Ectodermal cell (in vitro differentiated cells): ENCODE data around the gene SLC22A13.
"Not testable (repeated sequence)": the region's sequence is repeated elsewhere in the genome, so short reads cannot be mapped to it uniquely, and the experiment has no call there.

Experiments
- H3K27ac ChIP-seq: 2 replicates; pipeline ENCODE4 v1.7.0; 2013; ENCODE audit warnings: mild to moderate bottlenecking, low read depth, low read length; ENCODE audit not compliant: insufficient read depth, poor library complexity, severe bottlenecking
- H3K27me3 ChIP-seq: 2 replicates; pipeline ENCODE4 v1.7.0; 2013; ENCODE audit warnings: mild to moderate bottlenecking, low read length; ENCODE audit not compliant: insufficient read depth, control insufficient read depth, poor library complexity, severe bottlenecking
- H3K36me3 ChIP-seq: one replicate; pipeline ENCODE4 v1.7.0; 2013; ENCODE audit warnings: low read length; ENCODE audit not compliant: control insufficient read depth, insufficient read depth
- H3K4me1 ChIP-seq: one replicate; pipeline ENCODE4 v1.7.0; 2013; ENCODE audit warnings: low read length; ENCODE audit not compliant: control insufficient read depth, insufficient read depth
- H3K4me3 ChIP-seq: 2 replicates; pipeline ENCODE4 v1.7.0; 2013; ENCODE audit warnings: low read depth, low read length, control low read depth; ENCODE audit not compliant: insufficient read depth
- H3K9me3 ChIP-seq: 2 replicates; pipeline ENCODE4 v1.7.0; 2013; ENCODE audit warnings: mild to moderate bottlenecking, low read length, moderate library complexity; ENCODE audit not compliant: control insufficient read depth
- WGBS, 2 experiments: methylation state at CpG; one replicate each; pipeline ENCODE4 v1.1.7; 2013; ENCODE audit warnings: missing lambda C conversion rate in 2 of 2; 5-methylcytosine and 5-hydroxymethylcytosine counted together

SLC22A13 gene

DNA sequence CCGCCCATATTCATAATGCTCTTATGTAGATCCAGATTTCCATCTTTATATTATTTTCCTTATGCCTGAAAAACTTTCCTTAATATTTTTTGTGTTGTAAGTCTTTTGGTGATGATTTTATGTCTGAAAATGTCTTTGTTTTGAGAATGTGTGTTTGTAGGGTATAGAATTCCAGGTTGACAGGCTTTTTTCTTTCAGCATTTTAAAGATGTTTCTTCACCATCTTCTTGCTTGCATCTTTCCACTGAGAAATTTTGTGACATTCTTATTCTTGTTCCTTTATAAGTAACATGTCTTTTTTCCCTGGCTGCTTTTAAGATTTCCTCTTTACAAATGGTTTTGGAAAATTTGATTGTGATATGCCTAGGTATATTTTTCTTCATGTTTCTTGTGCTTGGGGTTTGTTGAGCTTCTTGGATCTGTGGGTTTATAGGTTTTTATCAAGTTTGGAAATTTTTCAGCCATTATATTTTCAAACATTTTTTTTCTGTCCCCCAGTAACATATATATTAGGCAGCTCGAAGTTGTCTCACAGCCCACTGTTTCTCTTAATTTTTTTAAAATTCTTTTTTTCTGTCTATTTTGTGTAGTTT, 27.1 kb upstream of the SLC22A13 start:
- H3K27ac ChIP-seq: no peak overlapping the region
- 100% methylated on average over 1 of the region's 2 CpGs for WGBS, 2 experiments
- no peaks in the 10 kb centered on the region for H3K9me3 ChIP-seq
- H3K27me3 ChIP-seq: no peaks in the 10 kb centered on the region
- no peak overlapping the region for H3K4me3 ChIP-seq
- no peaks in the 10 kb centered on the region for H3K4me1 ChIP-seq
- peaks cover 15% of the 10 kb centered on the region for H3K36me3 ChIP-seq

DNA sequence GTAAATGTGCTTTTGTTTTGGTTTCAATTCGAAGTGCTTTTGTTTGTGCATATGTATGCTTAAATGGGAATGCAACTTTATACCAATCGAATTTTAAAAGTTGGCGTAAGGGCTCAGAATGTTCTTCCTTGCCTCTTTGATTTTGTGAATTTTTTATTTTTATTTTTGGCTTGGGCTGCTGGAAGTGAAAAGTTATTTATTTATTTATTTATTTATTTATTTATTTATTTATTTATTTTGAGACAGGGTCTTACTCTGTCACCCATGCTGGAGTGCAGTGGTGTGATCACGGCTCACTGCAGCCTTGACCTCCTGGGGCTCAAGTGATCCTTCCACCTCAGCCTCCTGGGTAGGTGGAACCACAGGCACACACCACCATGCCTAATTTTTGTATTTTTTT, 22.8 kb upstream of the SLC22A13 start:
- 93 to 96% methylated on average over 4 of the region's 4 CpGs for WGBS, 2 experiments
- H3K36me3 ChIP-seq: peaks cover 11% of the 10 kb centered on the region
- H3K9me3 ChIP-seq, H3K4me3 ChIP-seq, H3K27ac ChIP-seq, H3K27me3 ChIP-seq, H3K4me1 ChIP-seq: not testable (repeated sequence)

GRCh38 chr3:38245930-38246329, 19.7 kb upstream of the SLC22A13 start:
- no peak overlapping the region for H3K27ac ChIP-seq
- no peaks in the 10 kb centered on the region for H3K4me1 ChIP-seq
- no peaks in the 10 kb centered on the region for H3K9me3 ChIP-seq
- H3K27me3 ChIP-seq: no peaks in the 10 kb centered on the region
- H3K4me3 ChIP-seq: no peak overlapping the region
- 95 to 99% methylated on average over 4 of the region's 4 CpGs for WGBS, 2 experiments
- H3K36me3 ChIP-seq: peaks cover 5% of the 10 kb centered on the region

DNA sequence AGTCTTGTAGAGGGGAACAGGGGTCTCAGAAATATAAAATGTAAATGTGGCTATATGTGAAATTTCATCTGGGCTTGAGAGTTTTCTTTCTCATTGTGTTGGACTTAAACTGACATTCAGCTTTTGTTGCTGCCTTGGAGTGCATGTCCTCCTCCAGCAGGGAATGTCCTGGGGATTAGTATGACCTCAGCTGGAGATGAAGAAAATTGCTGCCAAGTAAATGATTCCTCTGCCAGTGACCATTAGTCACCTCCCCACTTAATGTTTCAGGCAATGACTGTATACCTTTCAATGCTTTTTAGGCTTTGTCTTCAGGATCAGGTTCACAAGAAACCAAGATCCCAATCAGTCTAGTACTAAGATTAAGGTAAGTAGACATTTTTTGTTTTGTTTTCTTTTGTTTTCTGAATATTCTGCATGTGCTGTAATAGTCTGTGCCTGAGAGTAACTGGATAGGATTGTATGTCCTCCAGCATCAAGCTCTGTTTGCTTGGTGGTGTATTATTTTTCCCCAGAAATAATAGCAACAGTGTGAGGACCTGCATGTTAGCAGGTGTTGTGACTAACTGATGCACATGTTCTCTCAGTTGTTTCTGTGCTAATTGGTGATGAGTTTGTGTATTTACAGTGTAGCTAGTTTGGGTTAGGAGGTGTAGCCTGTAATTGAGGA, 18.1 kb upstream of the SLC22A13 start:
- no peaks in the 10 kb centered on the region for H3K9me3 ChIP-seq
- no peaks in the 10 kb centered on the region for H3K27me3 ChIP-seq
- H3K36me3 ChIP-seq: peaks cover 15% of the 10 kb centered on the region
- no peak overlapping the region for H3K4me3 ChIP-seq
- no peak overlapping the region for H3K27ac ChIP-seq
- H3K4me1 ChIP-seq: no peaks in the 10 kb centered on the region

DNA sequence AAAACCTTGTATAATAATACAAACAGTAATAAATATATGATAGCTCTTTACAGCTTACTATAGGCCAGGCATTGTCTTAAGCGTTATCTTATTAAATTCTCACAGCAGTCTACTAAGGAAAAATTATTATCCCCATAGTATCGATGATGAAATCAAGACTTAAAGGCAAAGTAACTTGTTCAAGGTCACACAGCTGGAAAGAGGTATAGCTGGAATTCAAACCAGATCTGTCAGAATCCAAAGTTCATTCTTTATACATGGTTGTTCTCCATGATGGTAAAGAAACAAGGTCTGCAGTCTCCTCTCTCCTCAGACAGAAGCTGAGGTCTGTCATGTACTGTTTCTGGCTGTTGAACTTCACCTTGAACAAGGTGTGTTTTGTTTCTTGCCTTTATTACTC, 15.4 kb upstream of the SLC22A13 start:
- Histone ChIP-seq H3K4me3 (no peak overlapping the region), H3K36me3 (peaks cover 23% of the 10 kb centered on the region), H3K9me3 (no peaks in the 10 kb centered on the region), H3K4me1 (no peaks in the 10 kb centered on the region), H3K27ac (no peak overlapping the region), H3K27me3 (no peaks in the 10 kb centered on the region)
- WGBS, 2 experiments: 93 to 100% methylated on average over 2 of the region's 2 CpGs

DNA sequence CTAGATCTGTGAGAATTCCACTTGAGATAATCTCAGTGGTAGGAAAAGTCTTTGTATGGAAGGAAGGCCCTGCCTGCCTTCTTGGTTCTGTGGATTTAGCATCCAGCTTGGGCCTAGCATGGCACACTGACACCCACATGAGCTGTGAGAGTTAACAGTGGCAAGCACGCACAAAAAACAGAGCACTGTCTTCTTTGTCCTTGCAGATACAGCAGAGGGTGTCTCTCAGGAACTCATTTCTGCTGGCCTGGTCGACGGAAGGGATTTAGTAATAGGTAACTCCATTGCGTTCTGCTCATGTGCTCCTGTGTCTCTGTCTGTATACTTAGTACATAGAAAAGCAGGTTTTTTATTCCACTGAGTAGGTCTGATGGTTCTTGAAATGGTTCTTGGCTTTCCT, 14.4 kb upstream of the SLC22A13 start:
- Histone ChIP-seq H3K27ac (no peak overlapping the region), H3K36me3 (peaks cover 23% of the 10 kb centered on the region), H3K4me1 (no peaks in the 10 kb centered on the region), H3K27me3 (no peaks in the 10 kb centered on the region), H3K4me3 (no peak overlapping the region), H3K9me3 (no peaks in the 10 kb centered on the region)
- 94 to 96% methylated on average over 4 of the region's 4 CpGs for WGBS, 2 experiments

DNA sequence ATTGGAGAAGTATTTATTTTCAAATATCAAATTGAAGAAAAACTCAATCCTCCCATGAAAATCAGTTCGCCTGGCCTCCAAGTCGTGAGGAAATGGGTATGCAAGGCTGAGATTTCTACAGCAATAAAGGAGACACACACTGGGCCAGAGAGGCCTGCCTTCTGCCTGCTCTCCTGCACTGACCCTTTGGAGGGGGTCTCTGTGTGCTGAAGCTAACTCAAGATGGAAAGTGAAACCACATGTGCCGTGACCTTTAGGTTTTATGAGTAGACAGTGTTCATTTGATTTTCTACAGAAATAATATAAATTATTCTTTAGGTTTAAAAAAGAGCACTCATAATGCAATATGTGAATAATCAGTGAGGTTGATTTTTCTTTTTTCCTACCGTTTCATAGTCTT, 11.9 kb upstream of the SLC22A13 start:
- Histone ChIP-seq H3K27ac (no peak overlapping the region), H3K4me1 (no peaks in the 10 kb centered on the region), H3K4me3 (no peak overlapping the region), H3K27me3 (no peaks in the 10 kb centered on the region), H3K36me3 (peaks cover 23% of the 10 kb centered on the region), H3K9me3 (no peaks in the 10 kb centered on the region)
- WGBS, 2 experiments: 99 to 100% methylated on average over 2 to 3 of the region's 4 CpGs

GRCh38 chr3:38254872-38255271, 10.7 kb upstream of the SLC22A13 start:
- WGBS, 2 experiments: 94 to 95% methylated on average over 2 of the region's 2 CpGs
- peaks cover 19% of the 10 kb centered on the region for H3K36me3 ChIP-seq
- H3K4me1 ChIP-seq: no peaks in the 10 kb centered on the region
- H3K4me3 ChIP-seq: no peak overlapping the region
- no peaks in the 10 kb centered on the region for H3K9me3 ChIP-seq
- no peaks in the 10 kb centered on the region for H3K27me3 ChIP-seq
- H3K27ac ChIP-seq: no peak overlapping the region

DNA sequence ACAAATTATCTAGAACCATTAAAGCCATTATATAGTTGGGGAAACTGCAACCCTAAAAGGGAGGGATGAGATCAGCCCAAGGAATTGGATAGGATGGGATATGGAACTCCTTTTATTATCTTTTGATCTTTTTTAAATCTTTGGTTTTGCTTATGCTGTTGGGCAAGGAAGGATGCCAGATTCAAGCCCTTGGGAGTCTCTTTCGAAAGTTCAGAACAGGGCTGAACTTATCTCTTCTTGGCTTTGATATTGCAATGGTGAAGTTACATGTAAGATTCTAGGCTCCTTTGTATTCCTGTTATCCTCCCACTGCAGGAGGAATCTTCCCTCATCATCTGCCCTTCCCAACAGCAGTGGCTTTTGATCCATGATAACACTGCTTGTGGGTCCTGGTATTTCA, 10.0 kb upstream of the SLC22A13 start:
- H3K4me3 ChIP-seq: no peak overlapping the region
- peaks cover 19% of the 10 kb centered on the region for H3K36me3 ChIP-seq

GRCh38 chr3:38257583-38257982, 8.0 kb upstream of the SLC22A13 start:
- H3K4me3 ChIP-seq: no peak overlapping the region
- 94 to 100% methylated on average over 1 of the region's 1 CpG for whole genome bisulfite sequencing, 2 experiments
- H3K36me3 ChIP-seq: peaks cover 7% of the 10 kb centered on the region
- H3K9me3 ChIP-seq: no peaks in the 10 kb centered on the region
- H3K27me3 ChIP-seq: no peaks in the 10 kb centered on the region
- no peaks in the 10 kb centered on the region for H3K4me1 ChIP-seq
- H3K27ac ChIP-seq: no peak overlapping the region

More for the DNA sequence above, 10.0 kb upstream of the SLC22A13 start:
- Histone ChIP-seq H3K27me3 (no peaks in the 10 kb centered on the region), H3K9me3 (no peaks in the 10 kb centered on the region), H3K27ac (no peak overlapping the region), H3K4me1 (no peaks in the 10 kb centered on the region)
- 88 to 95% methylated on average over 1 of the region's 1 CpG for WGBS, 2 experiments
